ENCODE measurements around the gene ARL6. TPM values are rescaled to one million over a fixed set of nuclear protein-coding genes. Genes with fewer than 3 reads are reported as not detected.
A peak's percentile ranks its signal among the peaks of the same experiment; 100 is the strongest.

Gene ARL6
- total RNA-seq, 4 donors from 2014 or later = 1.2 to 4.3 (median 3.2) TPM

DNA sequence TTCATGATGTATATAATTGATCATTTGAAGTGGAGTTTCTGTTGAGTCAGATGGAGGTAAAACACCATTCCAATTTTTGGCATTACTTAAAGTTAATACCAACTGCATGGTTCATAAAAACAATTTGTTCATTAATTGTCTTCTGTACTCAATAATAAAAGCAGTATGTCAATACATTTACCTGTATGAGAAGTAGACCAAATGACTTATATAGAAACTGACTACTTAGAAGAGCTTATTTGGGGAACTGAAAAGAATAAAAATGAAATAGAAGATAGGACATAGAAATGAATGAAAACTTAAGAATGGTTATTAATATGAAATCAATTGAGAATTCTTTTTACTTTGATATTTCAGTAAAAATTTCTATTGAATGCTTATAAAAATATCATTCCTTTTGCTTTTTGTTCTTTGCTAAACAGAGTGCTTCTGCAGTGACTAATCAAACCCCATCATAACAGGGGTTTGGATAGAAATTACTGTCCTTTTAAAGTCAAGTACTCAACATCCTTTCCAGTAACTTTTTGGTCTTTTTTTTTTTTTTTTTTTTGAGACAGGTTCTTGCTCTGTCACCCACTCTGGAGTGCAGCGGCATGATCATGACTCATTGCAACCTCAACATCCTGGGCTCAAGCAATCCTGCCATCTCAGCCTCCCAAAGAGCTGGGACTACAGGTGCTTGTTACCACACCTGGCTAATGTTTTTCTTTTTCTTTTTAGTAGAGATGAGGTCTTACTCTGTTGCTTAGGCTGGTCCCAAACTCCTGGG is 50.8 kb downstream of the ARL6 start:
- no peak for DNase-seq
- Histone ChIP-seq H3K4me1 (no peaks in the 10 kb centered on the region), H3K27ac (no peak overlapping the region), H3K4me3 (no peak overlapping the region), H3K27me3 (no peaks in the 10 kb centered on the region), H3K36me3 (no peaks in the 10 kb centered on the region), H3K9me3 (no peaks in the 10 kb centered on the region)
- in situ Hi-C loops (cut with MboI; ENCODE audit: low sequenced_read_pairs in 4 of 4) = no loop called here
- no peak for ATAC-seq
- no peak for TF ChIP-seq POLR2A (IDR thresholded peaks at IDR 0.05)
- TF ChIP-seq, protein P1, sequence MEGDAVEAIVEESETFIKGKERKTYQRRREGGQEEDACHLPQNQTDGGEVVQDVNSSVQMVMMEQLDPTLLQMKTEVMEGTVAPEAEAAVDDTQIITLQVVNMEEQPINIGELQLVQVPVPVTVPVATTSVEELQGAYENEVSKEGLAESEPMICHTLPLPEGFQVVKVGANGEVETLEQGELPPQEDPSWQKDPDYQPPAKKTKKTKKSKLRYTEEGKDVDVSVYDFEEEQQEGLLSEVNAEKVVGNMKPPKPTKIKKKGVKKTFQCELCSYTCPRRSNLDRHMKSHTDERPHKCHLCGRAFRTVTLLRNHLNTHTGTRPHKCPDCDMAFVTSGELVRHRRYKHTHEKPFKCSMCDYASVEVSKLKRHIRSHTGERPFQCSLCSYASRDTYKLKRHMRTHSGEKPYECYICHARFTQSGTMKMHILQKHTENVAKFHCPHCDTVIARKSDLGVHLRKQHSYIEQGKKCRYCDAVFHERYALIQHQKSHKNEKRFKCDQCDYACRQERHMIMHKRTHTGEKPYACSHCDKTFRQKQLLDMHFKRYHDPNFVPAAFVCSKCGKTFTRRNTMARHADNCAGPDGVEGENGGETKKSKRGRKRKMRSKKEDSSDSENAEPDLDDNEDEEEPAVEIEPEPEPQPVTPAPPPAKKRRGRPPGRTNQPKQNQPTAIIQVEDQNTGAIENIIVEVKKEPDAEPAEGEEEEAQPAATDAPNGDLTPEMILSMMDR (IDR thresholded peaks at IDR 0.05 in 4 of 5, conservative IDR thresholded peaks at IDR 0.05 in 1 of 5) = no peak
- intact Hi-C loops (cut with DNase I; ENCODE audit: low total_unique reads) = no loop called here

DNA sequence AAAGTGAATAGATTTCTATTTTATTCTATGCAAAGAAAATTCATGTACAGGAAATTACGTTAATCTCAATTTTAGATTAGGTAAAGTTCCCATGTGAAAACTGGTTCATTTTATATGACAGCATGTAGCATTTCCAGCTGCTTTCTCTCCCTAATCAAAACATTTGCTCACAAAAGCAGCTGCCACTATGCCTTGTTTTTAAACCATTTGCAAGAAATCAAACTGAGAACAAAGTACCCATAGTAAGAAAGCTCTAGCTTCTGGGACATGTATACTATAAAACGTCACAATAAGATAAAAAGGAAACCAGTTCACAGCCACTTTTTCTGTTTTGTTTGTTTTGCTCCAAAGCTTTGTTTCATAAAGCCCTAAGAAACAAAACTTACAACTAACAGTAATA is 52.3 kb downstream of the ARL6 start:
- in situ Hi-C loops (cut with MboI; ENCODE audit: low sequenced_read_pairs in 4 of 4) (no loop called here), intact Hi-C loops (cut with DNase I; ENCODE audit: low total_unique reads) (no loop called here)
- H3K9me3 ChIP-seq = no peaks in the 10 kb centered on the region
- no peak overlapping the region for H3K4me3 ChIP-seq
- TF ChIP-seq POLR2A (IDR thresholded peaks at IDR 0.05) = no peak
- TF ChIP-seq, protein P1 (IDR thresholded peaks at IDR 0.05 in 4 of 5, conservative IDR thresholded peaks at IDR 0.05 in 1 of 5) = no peak
- H3K27me3 ChIP-seq = no peaks in the 10 kb centered on the region
- DNase-seq (no peak), ATAC-seq (no peak)
- no peaks in the 10 kb centered on the region for H3K36me3 ChIP-seq
- no peaks in the 10 kb centered on the region for H3K4me1 ChIP-seq
- no peak overlapping the region for H3K27ac ChIP-seq

DNA sequence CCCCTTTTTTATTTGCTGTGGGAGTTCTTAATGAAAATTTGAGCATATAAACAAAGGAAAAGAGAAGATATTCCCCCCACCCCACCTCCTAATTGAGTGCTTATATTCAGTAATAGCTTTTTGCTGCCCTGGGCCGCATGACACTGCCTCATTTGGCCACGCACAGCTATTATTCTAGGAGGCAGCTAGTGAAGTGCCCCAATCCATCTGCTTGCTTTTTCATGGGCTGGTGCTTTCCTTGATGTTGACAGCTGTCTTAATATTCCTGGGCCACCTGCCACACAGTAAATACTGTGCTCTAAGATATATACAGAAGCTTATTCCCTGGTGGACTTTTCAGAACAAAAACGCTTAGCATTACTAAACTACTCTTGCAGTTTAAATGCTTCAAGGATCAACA is 53.4 kb downstream of the ARL6 start:
- TF ChIP-seq POLR2A (IDR thresholded peaks at IDR 0.05) = no peak
- TF ChIP-seq, protein P1 (IDR thresholded peaks at IDR 0.05 in 4 of 5, conservative IDR thresholded peaks at IDR 0.05 in 1 of 5) = no peak
- no peak for ATAC-seq
- Histone ChIP-seq H3K27ac (no peak overlapping the region), H3K27me3 (no peaks in the 10 kb centered on the region), H3K4me3 (no peak overlapping the region), H3K9me3 (no peaks in the 10 kb centered on the region), H3K36me3 (no peaks in the 10 kb centered on the region), H3K4me1 (no peaks in the 10 kb centered on the region)
- no peak for DNase-seq
- in situ Hi-C loops (cut with MboI; ENCODE audit: low sequenced_read_pairs in 4 of 4) = no loop called here
- intact Hi-C loops (cut with DNase I; ENCODE audit: low total_unique reads) = no loop called here

DNA sequence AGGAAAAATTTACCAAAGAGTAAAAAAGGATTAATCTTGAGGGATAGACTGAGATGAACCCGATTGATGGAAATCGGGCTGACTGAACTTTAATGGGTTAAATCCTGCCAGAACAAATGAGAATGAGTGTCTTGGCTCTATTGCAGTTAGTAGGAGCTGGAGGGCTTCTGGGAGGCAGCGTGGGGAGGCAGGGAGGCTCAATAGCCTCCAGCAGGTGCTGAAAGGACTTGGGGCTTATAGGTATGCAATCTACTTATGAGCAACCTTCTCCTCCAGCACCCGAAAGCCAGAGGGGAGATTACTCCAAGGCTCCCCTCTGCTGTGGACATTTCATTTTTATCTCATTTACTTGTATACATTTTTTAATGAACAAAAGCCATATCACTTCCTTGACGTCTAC is 56.2 kb downstream of the ARL6 start:
- no peak for TF ChIP-seq POLR2A (IDR thresholded peaks at IDR 0.05)
- TF ChIP-seq, protein P1 (IDR thresholded peaks at IDR 0.05 in 4 of 5, conservative IDR thresholded peaks at IDR 0.05 in 1 of 5) = no peak
- intact Hi-C loops (cut with DNase I; ENCODE audit: low total_unique reads) = loop anchor here (5.0 kb wide), 1 partner anchor 137 kb away; no protein-coding TSS in a partner anchor
- no peak for DNase-seq
- no peaks in the 10 kb centered on the region for H3K27me3 ChIP-seq
- no peaks in the 10 kb centered on the region for H3K36me3 ChIP-seq
- H3K4me1 ChIP-seq = peaks cover 26 to 27% of the 10 kb centered on the region in 2 donors
- H3K27ac ChIP-seq = peak overlapping the region in 1 of 4 donors; percentile 97
- in situ Hi-C loops (cut with MboI; ENCODE audit: low sequenced_read_pairs in 4 of 4) = no loop called here
- no peak for ATAC-seq
- peak overlapping the region in 3 of 4 donors; percentile 94 to 97 (median 95) for H3K4me3 ChIP-seq
- no peaks in the 10 kb centered on the region for H3K9me3 ChIP-seq

Data from gastrocnemius medialis (tissue), 4 donors.